RCC 7860 (cell line): Measurements from ENCODE around the gene DEDD2.

Experiments
- DNase-seq: peaks from one replicate; pipeline ENCODE4 v3.0.0-alpha.2; 2015; ENCODE audit warnings: low spot score
- FAIRE-seq: peaks from 2 replicates; lab custom pipeline; 2012; peaks lifted over from hg19 to GRCh38; lab: Jason Lieb, UNC

The DEDD2 gene

GRCh38 chr19:42229855-42230351 is 12.4 kb upstream of the DEDD2 start:
- FAIRE-seq (no peak), DNase-seq (no peak)

- no peak for DNase-seq
- no peak for FAIRE-seq
These were observed 11.9 kb upstream of the DEDD2 start for GRCh38 chr19:42229301-42229854.

- DNase-seq (no peak), FAIRE-seq (no peak)
These were observed 11.2 kb upstream of the DEDD2 start for GRCh38 chr19:42228641-42229040.

GRCh38 chr19:42226886-42227285 is 9.4 kb upstream of the DEDD2 start:
- no peak for FAIRE-seq
- DNase-seq, result no peak

- FAIRE-seq (no peak), DNase-seq (no peak)
These were observed 8.3 kb upstream of the DEDD2 start for GRCh38 chr19:42225718-42226292.

- FAIRE-seq, result no peak
- no peak for DNase-seq
These were observed 7.7 kb upstream of the DEDD2 start for GRCh38 chr19:42224940-42225717.

GRCh38 chr19:42220751-42221097 is 3.2 kb upstream of the DEDD2 start:
- DNase-seq (no peak), FAIRE-seq (no peak)

- DNase-seq (peak; percentile 89), FAIRE-seq (peak; percentile 71)
These were observed 2.6 kb upstream of the DEDD2 start, which contains the start of gene ZNF526 for GRCh38 chr19:42219812-42220750. Gene ZNF526 (plus strand): TSS chr19:42220312. CDS start chr19:42224404, 4,092 bp downstream.

- DNase-seq, result no peak
- no peak for FAIRE-seq
These were observed 591 bp downstream of the DEDD2 start for GRCh38 chr19:42216653-42217519.

- DNase-seq (no peak), FAIRE-seq (no peak)
These were observed 2.5 kb downstream of the DEDD2 start for GRCh38 chr19:42214810-42215485.

GRCh38 chr19:42212886-42213285 is 4.6 kb downstream of the DEDD2 start:
- no peak for DNase-seq
- no peak for FAIRE-seq

- FAIRE-seq (no peak), DNase-seq (no peak)
These were observed 8.9 kb downstream of the DEDD2 start for GRCh38 chr19:42208612-42209011.

GRCh38 chr19:42207767-42208271 is 9.7 kb downstream of the DEDD2 start:
- DNase-seq, result peak; percentile 60
- FAIRE-seq, result peak; percentile 41

GRCh38 chr19:42206871-42207755 is 10.4 kb downstream of the DEDD2 start:
- peak; percentile 35 for FAIRE-seq
- peak; percentile 49 for DNase-seq

- FAIRE-seq, result no peak
- DNase-seq, result no peak
These were observed 12.8 kb downstream of the DEDD2 start for GRCh38 chr19:42204664-42205063.

- no peak for FAIRE-seq
- no peak for DNase-seq
These were observed 13.8 kb downstream of the DEDD2 start for GRCh38 chr19:42203700-42204099.

- DNase-seq, result no peak
- no peak for FAIRE-seq
These were observed 15.1 kb downstream of the DEDD2 start for GRCh38 chr19:42202290-42202880.
